ENCODE data around the gene SLC22A23.
A peak's percentile ranks its signal among the peaks of the same experiment; 100 is the strongest.

Gene SLC22A23

GRCh38 chr6:3322366-3322890 lies 134.4 kb downstream of the SLC22A23 start:
- no peak for DNase-seq (ENCODE audit: extremely low read depth in 1 of 2, low read depth in 1 of 2)

- no peak for DNase-seq (ENCODE audit: extremely low read depth in 1 of 2, low read depth in 1 of 2)
Measured at GRCh38 chr6:3321875-3322274, 135.0 kb downstream of the SLC22A23 start.

DNA sequence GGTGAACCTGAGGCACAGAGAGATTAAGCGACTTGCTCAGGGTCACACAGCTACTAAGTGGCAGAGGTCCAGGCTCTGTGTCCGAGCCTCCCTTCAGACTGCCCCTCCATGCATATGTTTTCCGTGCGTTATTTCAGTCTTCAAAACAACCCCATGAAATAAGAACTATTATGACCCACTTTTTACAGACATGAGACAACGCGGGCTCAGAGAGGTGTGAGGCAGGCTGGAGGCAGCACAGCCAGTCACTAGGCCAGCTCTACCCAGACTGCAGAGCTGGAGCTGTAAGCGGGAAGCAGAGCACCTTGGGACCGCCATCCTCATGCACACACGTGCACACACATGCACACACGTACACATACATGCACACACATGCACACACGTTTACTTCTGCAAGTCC lies 135.8 kb downstream of the SLC22A23 start:
- DNase-seq (ENCODE audit: extremely low read depth in 1 of 2, low read depth in 1 of 2) = no peak

DNA sequence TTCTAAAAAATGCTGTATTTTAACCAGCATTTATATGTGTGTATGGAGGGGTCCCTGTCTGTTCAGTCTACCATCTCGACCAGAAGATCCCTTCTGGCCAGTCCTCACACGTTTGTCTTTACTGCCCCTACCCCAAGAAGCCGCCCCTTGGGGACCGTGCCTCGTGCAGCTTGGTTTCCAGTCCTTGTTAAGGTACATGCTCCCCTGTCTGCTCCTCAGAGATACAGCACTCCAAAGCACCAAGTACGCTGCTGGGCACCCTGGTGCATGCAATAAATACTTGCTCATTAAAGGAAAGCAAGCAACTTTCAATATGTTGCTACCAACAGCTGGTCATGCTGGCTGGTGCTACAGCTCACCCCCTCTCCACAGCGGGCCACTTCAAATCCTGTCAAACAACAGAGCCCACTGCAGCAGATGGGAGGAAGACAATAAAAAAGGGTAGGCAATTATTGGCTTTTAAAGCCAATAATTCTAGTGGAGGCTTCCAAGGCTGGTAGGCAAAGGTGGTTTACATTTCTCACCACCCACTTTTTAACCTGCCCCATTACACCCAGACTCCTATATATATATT lies 136.5 kb downstream of the SLC22A23 start:
- no peak for DNase-seq (ENCODE audit: extremely low read depth in 1 of 2, low read depth in 1 of 2)

GRCh38 chr6:3319610-3320200 lies 137.1 kb downstream of the SLC22A23 start:
- no peak for DNase-seq (ENCODE audit: extremely low read depth in 1 of 2, low read depth in 1 of 2)

- DNase-seq (ENCODE audit: extremely low read depth in 1 of 2, low read depth in 1 of 2) = no peak
Measured at GRCh38 chr6:3318821-3319540, 137.9 kb downstream of the SLC22A23 start.

- peak; percentile 11 to 32 for DNase-seq (ENCODE audit: extremely low read depth in 1 of 2, low read depth in 1 of 2)
Measured at GRCh38 chr6:3318226-3318625, 138.6 kb downstream of the SLC22A23 start.

DNA sequence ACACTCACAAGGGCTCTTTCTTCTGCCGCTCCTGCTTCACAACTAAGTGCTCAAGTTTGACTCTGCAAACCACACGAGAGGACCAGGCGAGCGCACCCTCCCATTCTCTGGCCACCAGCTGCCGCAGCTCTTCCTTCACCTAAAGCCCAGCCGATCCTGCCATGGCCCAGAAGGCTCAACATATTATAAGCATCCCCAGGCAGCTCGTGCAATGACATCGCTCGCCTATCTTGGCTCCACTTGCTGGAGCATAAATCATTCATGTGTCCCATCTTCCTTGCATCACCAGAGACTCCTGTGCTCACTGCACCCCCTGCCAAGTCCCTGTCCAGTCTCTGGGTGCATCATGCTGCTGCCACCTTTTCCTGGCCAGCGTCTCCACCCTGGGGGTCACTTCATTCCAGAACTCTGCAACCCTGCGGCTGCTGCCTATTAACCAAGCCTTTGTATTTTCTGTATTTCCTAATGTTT lies 139.1 kb downstream of the SLC22A23 start:
- DNase-seq (ENCODE audit: extremely low read depth in 1 of 2, low read depth in 1 of 2) = no peak

DNA sequence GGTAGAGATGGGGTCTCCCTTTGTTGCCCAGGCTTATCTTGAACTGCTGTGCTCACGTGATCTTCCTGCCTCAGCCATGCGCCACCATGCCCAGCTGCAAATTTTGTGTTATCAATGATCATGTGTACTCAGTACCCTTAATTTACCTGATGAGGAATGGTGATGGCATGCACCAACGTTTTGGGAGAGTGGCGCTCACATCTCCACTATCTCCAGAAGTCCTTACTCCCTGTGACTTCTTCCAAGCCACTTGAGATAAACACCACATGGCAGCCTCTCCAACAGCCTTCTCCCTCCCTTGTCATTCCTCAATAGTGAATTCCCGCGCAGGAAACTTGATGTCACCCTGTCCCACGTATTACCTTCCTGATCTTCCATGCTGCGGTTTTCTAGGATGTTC lies 140.0 kb downstream of the SLC22A23 start:
- no peak for DNase-seq (ENCODE audit: extremely low read depth in 1 of 2, low read depth in 1 of 2)

DNA sequence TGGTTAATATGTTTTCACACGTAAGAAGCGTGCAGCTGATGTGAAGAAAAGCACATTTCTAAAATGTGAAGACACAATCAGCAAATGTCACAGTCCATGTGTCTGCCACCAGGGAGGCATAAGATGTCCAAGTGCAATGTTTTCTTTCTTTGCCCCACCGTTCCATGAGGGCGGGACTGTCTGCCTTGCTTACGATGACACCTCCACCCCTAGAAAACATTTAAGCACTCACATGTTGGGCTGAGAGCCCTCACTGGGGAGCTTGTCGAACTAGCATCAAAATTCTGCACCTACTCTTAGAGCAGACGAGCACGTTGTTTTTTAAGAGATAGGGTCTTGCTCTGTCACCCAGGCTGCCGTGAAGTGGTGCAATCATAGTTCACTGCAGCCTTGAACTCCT lies 140.5 kb downstream of the SLC22A23 start:
- DNase-seq (ENCODE audit: extremely low read depth in 1 of 2, low read depth in 1 of 2) = no peak

DNA sequence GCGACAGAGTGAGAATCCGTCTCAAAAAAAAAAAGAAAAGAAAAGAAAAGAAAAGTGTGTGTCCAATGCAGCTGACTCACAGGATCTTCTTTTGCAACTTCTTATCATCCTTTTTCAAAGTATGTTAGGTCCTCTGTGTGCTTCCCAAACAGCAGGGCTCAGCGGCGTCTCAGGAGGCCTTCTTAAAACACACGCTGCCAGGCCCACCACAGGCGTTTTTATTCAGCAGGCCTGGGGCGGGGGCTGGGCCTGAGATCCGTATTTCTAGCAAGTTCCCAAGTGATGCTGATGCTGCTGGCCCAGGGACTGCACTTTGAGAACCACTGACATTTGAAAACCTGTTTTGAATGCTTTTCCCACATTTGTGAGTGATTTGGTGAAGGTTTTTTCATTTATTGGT lies 141.0 kb downstream of the SLC22A23 start:
- DNase-seq (ENCODE audit: extremely low read depth in 1 of 2, low read depth in 1 of 2) = no peak

DNA sequence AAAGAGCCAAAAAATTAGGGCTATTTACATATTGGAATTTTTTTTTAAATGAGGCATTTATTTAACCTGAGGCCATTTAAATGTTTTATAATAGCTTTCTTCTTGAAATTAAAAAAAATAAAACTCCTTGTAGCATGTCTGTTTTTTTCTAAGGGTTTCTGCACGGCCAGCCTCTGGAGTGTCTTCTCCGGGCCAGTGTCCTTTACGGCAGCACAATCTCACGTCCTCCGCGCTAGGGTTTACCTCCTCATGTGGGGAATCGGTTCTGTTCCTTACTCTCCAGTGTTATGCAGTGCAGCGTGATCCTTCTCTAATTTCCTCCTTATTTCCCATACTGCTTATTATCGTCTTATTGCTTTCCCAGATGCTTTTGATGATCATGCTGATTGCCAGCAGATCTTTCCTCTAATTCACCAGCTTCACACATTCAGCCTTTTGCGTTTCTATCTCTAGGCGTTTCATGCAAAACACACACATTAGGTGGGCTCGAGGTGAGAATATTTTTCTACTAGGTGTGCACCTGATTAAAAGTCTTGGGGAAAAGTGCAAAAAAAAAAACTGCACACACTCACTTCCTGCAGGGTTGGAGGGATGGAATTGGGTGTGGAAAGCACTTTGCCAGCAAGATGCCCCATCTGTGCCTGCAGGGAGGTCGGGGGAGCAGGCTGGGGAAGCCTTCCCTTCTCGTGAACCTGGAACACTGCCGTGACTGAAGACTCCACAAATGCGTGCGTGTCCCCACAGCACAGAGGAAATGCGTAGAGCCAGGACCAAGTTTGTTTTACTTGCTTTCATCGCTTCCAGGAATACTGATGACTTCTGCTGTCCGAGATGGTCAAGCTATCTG lies 142.0 kb downstream of the SLC22A23 start:
- no peak for DNase-seq (ENCODE audit: extremely low read depth in 1 of 2, low read depth in 1 of 2)

DNA sequence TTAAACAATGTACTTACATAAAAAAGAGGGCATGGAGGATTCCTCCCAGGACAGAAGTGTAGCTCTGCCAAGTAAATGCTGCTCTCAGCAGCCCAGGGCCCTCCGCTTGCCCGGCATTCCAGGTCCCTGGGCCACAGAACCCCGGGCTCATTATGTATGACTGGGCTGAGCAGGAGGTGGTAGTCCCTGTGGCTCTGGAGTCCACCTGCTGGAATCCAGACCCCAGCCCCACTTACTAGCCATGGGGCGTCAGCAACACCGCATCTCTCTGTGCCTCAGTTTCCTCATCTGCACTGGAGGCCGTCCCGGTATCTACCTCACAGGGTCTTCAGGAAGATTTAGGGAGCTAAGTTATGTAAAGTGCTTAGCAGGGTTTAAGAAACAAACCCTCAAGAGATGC lies 142.7 kb downstream of the SLC22A23 start:
- DNase-seq (ENCODE audit: extremely low read depth in 1 of 2, low read depth in 1 of 2) = no peak

DNA sequence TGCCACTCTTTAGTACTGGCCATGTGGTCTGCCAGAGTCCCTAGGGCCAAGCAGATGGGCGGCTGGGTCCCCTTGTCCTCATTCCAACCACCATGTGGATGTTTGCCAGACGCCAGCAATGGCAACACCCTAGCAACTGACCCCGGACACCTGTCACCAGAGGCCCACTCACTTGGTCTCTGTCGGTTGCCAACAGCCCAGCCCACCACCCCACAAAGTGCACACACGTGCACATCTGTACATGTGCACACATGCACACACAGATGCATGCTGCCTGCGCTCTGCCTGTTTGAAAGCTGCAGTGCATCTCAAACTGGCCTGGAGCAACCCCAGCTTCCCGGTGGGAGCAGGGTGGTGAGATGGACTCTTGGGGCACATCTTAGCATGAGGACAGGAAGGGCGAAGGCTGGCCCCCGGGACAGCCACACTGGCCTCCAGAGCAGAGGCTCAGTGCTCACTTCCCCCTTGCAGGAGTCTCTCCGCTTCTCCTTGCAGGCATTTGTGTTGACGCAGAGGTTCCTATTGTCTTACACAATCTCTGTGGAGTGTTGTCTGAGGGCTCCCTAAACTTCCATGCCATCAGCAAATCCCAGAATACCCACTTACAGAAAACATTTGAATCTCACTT lies 144.1 kb downstream of the SLC22A23 start:
- DNase-seq (ENCODE audit: extremely low read depth in 1 of 2, low read depth in 1 of 2) = no peak

GRCh38 chr6:3311826-3312225 lies 145.0 kb downstream of the SLC22A23 start:
- no peak for DNase-seq (ENCODE audit: extremely low read depth in 1 of 2, low read depth in 1 of 2)

DNA sequence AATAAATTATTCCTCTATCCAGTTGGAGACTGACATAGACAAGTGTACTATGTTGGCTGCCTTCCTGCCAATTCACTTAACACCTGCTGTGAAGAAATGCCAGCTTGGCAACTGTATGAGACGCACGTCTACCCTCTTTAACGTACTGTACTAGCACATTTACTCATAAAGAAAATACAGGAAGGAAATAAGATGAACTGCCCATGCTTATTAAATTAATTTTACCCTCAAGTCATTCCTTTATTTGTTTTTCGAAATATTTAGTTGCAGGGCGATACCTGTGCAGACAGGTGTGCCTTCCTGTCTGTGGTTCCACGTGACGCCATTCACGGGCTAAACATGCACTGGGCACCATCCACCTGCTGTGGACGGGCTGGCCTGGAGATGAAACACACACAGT lies 146.1 kb downstream of the SLC22A23 start:
- no peak for DNase-seq (ENCODE audit: extremely low read depth in 1 of 2, low read depth in 1 of 2)

DNA sequence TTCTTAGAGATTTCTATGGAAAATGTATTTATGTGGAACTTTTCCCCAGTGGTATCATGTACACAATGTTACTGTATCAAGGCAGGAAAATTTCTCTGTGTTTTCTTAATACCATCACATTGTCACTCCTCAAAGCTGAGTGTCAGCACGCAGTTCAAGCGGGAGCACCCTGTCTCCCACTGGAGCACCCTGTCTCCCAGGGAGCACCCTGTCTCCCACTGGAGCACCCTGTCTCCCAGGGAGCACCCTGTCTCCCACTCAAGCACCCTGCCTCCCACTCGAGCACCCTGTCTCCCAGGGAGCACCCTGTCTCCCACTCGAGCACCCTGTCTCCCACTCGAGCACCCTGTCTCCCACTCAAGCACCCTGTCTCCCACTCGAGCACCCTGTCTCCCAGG lies 146.8 kb downstream of the SLC22A23 start:
- no peak for DNase-seq (ENCODE audit: extremely low read depth in 1 of 2, low read depth in 1 of 2)

DNA sequence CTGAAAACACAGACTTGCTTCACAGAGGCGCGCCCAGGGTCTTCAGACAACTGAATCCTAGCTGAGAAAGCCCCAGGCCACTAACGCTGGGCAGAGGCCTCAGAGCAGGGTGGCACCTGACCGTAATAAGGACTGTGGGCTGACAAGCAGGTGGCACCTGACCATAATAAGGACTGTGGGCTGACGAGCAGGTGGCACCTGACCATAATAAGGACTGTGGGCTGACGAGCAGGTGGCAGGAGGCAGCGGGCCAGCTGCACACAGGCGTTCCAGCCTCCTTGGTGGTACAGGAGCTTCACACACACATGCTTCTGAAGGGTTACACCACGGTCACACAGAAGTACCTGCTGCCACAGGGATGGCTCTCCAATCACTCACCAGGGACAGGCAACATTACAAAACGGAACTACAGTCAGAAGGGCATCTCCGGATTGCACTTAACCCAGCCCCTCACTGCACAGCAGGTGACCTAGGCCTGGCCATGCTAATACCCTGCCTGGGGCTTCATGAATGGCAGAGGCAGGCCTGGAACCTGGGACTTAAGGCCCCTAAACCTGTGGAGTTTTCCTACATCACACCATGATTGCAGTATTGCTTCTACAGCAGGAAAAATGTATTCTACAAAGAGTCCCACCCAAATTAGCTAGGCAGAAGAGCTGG lies 147.3 kb downstream of the SLC22A23 start:
- DNase-seq (ENCODE audit: extremely low read depth in 1 of 2, low read depth in 1 of 2) = no peak

- no peak for DNase-seq (ENCODE audit: extremely low read depth in 1 of 2, low read depth in 1 of 2)
Measured at GRCh38 chr6:3308106-3308505, 148.7 kb downstream of the SLC22A23 start.

GRCh38 chr6:3307436-3307835 lies 149.4 kb downstream of the SLC22A23 start:
- DNase-seq (ENCODE audit: extremely low read depth in 1 of 2, low read depth in 1 of 2) = no peak
